ENCODE results near the gene PPY.
"Not testable (repeated sequence)": the region's sequence is repeated elsewhere in the genome, so short reads cannot be mapped to it uniquely, and the experiment has no call there.

PPY gene

DNA sequence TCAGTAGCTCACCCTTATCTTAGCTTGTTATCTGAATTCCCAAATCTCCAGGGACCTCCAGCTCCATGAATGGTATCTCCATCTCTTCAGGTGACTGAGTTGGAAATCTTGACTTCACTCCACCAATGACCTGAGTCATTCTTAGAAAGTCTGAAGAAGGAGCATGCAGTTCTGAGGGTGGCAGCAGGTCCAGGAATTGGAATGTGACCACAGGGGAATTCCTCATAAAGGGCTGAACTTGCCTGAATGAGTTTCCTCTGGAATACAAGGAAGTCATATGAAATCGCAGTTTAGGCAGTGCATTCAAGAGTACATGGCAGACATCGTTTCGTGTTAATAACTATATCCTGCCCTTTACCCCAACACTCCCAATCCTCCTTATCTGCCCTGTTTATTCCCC, 24.0 kb upstream of the PPY start:
- DNase-seq (ENCODE audit: low read depth, low spot score), result no peak

DNA sequence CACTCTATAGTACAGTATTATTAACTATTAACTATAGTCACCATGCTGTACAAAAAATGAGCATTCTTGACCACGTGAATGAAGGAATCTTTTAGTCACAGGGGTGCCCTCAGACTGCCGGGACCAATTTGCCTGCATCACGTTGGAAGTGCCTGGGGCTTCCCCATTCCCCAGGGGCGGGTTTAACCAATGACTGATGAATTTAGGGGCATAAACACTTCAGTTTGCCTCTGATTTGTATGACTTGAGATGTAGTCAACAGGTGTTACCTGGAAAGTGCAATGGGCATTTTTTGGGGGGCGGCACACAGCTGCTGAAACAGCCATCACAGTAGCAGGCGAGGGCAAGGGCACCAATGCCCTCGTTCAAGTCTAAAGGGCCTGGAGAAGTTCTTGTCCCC, 20.2 kb upstream of the PPY start:
- DNase-seq (ENCODE audit: low read depth, low spot score), result no peak

- no peak for DNase-seq (ENCODE audit: low read depth, low spot score)
These were observed 19.7 kb upstream of the PPY start for GRCh38 chr17:43961954-43962353.

DNA sequence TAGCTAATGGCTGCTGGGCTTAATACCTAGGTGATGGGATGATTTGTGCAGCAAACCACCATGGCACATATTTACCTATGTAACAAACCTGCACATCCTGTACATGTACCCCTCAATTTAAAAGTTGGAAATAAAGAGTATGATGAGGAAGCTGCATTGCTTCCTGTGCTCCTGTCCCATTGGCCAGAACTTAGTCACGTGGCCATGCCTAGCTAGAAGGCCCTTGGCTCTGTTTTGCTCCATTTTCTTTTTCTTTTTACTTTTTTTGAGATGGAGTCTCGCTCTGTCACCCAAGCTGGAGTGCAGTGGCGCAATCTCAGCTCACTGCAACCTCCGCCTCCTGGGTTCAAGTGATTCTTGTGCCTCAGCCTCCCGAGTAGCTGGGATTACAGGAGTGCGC, 19.0 kb upstream of the PPY start:
- not testable (repeated sequence) for DNase-seq (ENCODE audit: low read depth, low spot score)

- no peak for DNase-seq (ENCODE audit: low read depth, low spot score)
These were observed 16.6 kb upstream of the PPY start for GRCh38 chr17:43958748-43959352.

DNA sequence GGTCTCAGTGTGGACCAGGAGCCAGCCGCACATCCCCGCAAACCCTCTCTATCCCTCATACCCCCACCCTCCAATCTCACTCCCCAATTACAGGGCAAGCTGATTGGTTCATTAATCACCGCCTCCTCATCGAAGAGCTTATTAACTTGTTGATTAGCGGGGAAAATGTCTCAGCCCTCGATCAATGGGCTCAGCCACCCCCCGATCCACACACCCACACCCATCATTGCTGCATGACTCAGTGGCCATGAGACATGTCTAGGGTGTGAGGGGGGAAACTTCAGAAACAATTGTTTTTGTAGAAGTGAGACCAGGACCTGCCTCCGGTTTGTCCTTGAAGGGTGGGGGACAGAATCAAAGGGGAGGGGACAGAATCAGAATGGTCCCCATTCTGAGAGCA, 13.9 kb upstream of the PPY start:
- no peak for DNase-seq (ENCODE audit: low read depth, low spot score)

GRCh38 chr17:43953746-43954145, 11.5 kb upstream of the PPY start, which contains the start of gene PYY:
Gene PYY (minus strand): TSS chr17:43953940. CDS start chr17:43953483, 457 bp downstream.
- DNase-seq (ENCODE audit: low read depth, low spot score), result no peak

DNA sequence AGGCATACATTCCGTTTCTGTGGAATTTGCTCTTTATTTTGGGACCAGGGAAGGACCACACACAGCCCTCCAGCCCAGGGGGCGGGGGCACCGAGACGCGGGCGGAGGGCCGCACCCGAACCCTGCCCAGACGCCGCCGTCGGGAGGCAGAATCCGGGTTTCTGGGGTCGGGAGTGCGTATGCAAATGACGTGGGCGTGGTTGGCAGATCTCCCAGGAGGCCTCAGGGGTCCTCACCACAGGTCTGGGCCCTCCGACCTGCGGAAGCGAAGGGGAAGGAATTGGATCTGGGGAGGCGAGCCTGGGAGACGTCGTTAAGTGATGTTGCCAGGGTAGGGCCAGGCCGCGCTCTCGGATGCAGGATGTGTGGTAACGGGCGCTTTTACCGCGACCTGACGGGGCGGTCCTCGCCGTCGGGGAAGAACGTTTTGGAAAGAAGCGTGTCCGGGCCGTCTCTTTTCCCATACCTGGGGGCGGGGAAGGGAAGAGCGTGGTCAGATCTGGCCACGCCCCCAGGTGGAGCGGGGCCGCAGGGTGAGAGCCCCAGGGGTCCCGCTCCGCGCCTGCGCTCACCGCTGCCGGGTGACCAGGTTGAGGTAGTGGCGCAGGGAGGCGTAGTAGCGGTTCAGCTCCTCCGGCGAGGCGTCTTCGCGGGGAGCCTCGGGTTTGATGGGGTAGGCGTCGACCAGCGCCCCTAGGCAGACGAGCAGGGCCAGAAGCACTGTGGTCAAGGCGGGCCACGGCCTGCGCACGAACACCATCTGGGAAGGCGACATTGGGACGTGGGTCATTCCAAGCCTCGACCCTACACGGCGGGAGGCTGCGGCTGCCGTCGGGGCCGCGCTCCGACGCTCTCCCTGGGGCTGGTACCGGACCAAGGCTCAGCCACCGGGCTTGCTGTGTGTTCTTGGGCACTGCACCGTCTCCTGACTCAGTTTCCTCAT, 10.7 kb upstream of the PPY start:
- DNase-seq (ENCODE audit: low read depth, low spot score), result no peak

DNA sequence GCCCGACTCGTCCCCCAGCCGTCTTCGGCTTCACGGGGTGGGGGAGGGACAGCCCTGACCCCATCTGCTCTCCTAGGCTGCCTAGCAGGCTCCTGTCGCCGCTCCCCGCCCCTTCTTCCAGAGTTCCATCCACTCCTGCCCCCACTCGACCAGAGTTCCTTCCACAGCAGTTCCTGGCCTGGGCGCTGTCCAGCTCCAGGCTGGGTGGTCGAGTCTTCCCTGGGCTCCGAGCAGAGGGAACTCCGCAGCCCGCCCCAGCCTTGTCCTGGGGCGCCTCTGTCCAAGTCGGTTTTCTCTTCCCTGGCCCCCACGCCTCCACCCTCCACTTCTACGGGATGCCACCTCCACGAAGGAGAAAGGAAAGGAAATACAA, 10.1 kb upstream of the PPY start:
- no peak for DNase-seq (ENCODE audit: low read depth, low spot score)

- DNase-seq (ENCODE audit: low read depth, low spot score), result no peak
These were observed 9.5 kb upstream of the PPY start for GRCh38 chr17:43951750-43952149.

DNA sequence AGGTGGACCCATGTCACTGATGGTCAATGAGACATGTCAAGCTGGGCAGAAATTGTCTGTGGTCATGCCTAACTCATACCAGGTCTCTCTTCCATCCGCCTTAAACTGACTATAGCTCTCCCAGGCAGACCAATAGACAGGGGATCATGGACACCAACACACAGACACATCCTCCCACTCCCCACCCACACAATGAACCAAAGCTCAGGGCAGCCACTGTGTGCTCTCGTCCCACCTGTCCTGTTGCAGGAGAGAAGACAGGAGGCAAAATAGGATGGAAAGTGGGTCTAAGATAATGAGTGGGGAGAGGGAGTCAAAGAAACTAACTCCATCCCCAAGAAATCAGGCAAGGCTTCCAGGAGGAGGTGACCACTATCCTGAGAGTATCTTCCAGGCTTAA, 8.3 kb upstream of the PPY start:
- DNase-seq (ENCODE audit: low read depth, low spot score), result no peak

GRCh38 chr17:43949781-43950180, 7.5 kb upstream of the PPY start:
- no peak for DNase-seq (ENCODE audit: low read depth, low spot score)

GRCh38 chr17:43946781-43947180, 4.5 kb upstream of the PPY start:
- DNase-seq (ENCODE audit: low read depth, low spot score), result no peak

GRCh38 chr17:43945074-43945829, 3.0 kb upstream of the PPY start:
- DNase-seq (ENCODE audit: low read depth, low spot score), result no peak

DNA sequence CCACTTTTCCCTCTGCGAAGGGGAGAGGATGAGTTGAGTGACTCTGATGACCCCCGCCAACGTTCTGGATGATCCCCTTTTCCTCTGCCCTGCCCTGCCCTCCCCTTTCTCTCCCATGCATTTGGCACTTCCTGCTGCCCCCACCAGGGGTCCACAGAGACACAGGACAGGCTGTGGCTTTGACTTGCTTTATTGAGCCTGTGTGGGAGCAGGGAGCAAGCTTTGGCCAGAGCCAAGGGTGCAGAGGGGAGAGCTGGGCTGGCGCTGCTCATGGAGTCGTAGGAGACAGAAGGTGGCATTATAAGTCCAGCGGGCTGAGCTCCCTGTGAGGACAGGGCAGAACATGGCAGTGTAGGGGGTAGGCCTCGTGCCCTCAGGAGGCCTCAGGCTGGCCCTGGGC, 1.6 kb downstream of the PPY start:
- no peak for DNase-seq (ENCODE audit: low read depth, low spot score)

DNA sequence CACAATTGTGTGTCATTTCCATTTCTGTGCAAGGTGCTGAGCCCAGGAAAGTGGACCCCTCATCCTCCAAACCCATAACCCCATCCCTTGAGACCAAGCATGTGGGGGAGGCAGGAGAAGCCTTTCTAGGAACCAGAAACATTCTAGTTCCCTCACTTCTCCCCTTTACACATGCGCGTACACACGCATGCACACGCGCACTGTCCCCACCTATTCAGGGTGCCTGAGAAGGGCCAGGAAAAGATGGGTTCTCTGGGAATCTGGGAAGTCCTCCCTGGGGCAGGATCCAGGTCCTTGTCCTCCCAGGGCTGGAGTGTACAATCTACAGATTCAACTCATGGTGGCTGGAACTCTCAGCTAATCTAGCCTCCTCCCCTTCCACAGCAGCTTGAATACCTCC, 2.4 kb downstream of the PPY start:
- DNase-seq (ENCODE audit: low read depth, low spot score), result no peak

- not testable (repeated sequence) for DNase-seq (ENCODE audit: low read depth, low spot score)
These were observed 2.8 kb downstream of the PPY start for GRCh38 chr17:43939452-43939851.

DNA sequence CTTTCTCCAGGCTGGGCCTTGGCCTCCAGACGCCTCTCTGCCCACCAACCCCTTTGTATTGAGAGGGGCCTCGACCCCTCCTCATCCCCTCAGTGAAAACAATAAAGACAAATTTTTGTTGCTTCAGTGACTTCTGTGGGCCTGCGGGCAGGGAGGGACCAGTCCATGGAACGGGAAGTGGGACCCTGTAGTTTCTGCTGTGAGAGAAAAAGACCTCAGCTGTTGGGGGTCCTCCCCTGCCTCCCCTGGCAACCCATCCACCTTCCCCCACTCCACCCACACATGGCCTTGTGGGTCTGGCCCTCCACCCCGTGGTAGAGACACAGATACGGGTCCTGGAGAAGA, 3.5 kb downstream of the PPY start:
- DNase-seq (ENCODE audit: low read depth, low spot score), result no peak

DNA sequence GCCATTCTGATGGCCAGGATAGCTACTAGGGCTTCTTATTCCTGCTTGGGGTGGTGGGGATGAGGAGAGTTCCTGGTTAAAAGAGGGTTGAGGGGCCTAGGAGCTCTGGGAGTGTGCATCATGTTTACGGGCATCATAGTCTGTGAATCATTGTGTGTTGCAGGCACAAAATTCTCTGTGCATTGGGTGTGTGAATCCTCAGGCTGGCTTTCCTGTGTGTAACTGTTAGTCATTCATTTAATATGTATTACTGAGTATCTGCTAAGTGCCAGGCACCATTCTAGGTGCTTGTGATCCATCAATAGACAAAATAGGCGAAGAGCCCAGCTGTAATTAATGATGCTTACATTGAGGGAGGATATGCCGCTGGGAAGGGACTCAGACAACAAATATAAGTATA, 5.8 kb downstream of the PPY start:
- no peak for DNase-seq (ENCODE audit: low read depth, low spot score)

DNA sequence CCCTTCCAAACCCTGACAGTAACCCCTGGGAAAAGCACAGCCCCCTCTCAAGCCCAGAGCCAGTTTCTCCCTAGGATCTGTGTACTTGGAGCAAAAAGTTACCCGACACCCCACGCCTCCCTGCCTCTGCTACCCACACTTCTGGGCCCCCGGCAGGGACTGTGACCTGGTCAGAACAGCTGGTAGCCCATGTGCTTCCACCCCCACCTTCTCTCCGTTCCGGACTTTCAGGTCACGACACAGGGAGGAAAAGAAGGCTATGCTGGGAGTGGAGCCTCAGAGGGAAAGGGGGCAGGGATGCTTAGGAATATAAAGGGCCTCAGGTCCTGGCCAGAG, 6.4 kb downstream of the PPY start:
- no peak for DNase-seq (ENCODE audit: low read depth, low spot score)

- DNase-seq (ENCODE audit: low read depth, low spot score), result no peak
These were observed 6.9 kb downstream of the PPY start for GRCh38 chr17:43935204-43935925.

- no peak for DNase-seq (ENCODE audit: low read depth, low spot score)
These were observed 9.4 kb downstream of the PPY start for GRCh38 chr17:43932923-43933322.
